Measurements from ENCODE around the gene SNAPC1. TPM values are rescaled to one million over a fixed set of nuclear protein-coding genes. Genes with fewer than 3 reads are reported as not detected.

SNAPC1 gene
- polyA plus RNA-seq (2013, experiment 1 of 2), result 13.0 TPM
- polyA plus RNA-seq (2013, experiment 2 of 2), result 13.9 TPM

GRCh38 chr14:61761959-61762786, at the start of gene SNAPC1:
SNAPC1 (plus strand) TSS chr14:61762420; CDS start chr14:61762461, 41 bp downstream.
- peak within 1 kb of the TSS; percentile 98 for H3K9ac ChIP-seq (ENCODE audit: low read length)
- H4K5ac ChIP-seq (ENCODE audit: low read length), result peak within 1 kb of the TSS; percentile 94
- H3K4ac ChIP-seq (ENCODE audit: low read depth, low read length), result no peak within 1 kb of the TSS
- peak within 1 kb of the TSS; percentile 98 for H3K56ac ChIP-seq (ENCODE audit: low read length)
- peak within 1 kb of the TSS; percentile 46 for H3K27ac ChIP-seq (ENCODE audit: low read depth, low read length)
- peak within 1 kb of the TSS; percentile 99 for H3K4me3 ChIP-seq (ENCODE audit: low read length)
- peaks cover 2% of the 10 kb centered on the region for H3K4me1 ChIP-seq (ENCODE audit: control insufficient read depth, low read depth, low read length)
- H3K79me2 ChIP-seq (ENCODE audit: control insufficient read depth, insufficient read depth, low read length), result peaks cover 17% of the 10 kb centered on the region
- peaks cover 5% of the 10 kb centered on the region for H3K79me1 ChIP-seq (ENCODE audit: low read length)
- H3K36me3 ChIP-seq (ENCODE audit: control insufficient read depth, insufficient read depth, low read length), result no peaks in the 10 kb centered on the region
- H2BK120ac ChIP-seq (ENCODE audit: low read depth, low read length), result no peak within 1 kb of the TSS
- H2BK15ac ChIP-seq (replicated peaks; ENCODE audit: low read depth), result no peak within 1 kb of the TSS
- WGBS (ENCODE audit: extremely low coverage, insufficient coverage, low lambda C conversion rate), result no CpG with 5 or more reads among the region's 49 CpGs
- peak within 1 kb of the TSS; percentile 88 for H3K4me2 ChIP-seq (ENCODE audit: low read length)
- H2BK5ac ChIP-seq (ENCODE audit: low read length), result peak within 1 kb of the TSS; percentile 18
- peak within 1 kb of the TSS; percentile 92 for H3K23ac ChIP-seq (ENCODE audit: low read length)
- no peak within 1 kb of the TSS for H2AK5ac ChIP-seq (ENCODE audit: low read length)
- no peaks in the 10 kb centered on the region for H3K27me3 ChIP-seq (ENCODE audit: insufficient read depth, low read length, poor library complexity)
- DNase-seq, result peak; percentile 99
- no peak within 1 kb of the TSS for H4K8ac ChIP-seq (ENCODE audit: low read depth, low read length)
- H3K18ac ChIP-seq (ENCODE audit: low read length), result no peak within 1 kb of the TSS

DNA sequence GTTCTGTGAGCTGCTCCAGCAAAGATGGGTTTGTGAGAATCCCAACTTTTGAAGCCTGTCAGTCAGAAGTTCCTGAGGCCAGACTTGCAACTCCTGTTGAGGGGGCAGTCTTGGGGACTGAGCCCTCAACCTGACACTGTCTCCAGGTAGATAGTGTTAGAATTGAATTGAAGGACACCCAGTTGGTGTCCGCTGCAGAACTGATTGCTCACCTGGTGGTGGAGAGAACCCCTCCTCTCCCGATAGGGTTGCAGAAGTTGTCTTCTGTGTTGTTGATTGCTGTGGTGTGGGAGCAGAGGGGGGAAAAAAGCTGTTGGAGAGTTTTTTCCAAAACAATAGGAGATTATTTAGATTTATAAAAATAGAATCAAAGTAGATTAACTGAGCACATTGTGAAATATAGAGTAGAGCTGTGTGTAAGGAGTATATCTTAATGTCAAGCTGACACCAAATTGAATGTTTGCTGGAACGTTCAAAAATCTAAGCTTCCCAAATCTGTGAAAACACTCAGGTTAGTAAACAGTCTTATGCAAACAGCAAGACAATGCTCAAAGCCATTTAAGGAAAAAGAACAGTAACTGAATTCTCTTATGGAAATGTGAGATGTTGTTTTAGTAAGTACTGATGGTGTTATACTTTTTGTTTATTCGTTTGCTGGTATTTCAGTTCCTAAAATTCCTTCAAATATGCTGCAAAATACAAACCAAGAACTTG, 48.3 kb upstream of the SNAPC1 start:
- Histone ChIP-seq H4K8ac (ENCODE audit: low read depth, low read length) (no peak overlapping the region), H3K56ac (ENCODE audit: low read length) (no peak overlapping the region), H3K4me1 (ENCODE audit: control insufficient read depth, low read depth, low read length) (peaks cover 11% of the 10 kb centered on the region), H4K5ac (ENCODE audit: low read length) (no peak overlapping the region), H3K4me3 (ENCODE audit: low read length) (no peak overlapping the region), H3K23ac (ENCODE audit: low read length) (no peak overlapping the region), H3K9ac (ENCODE audit: low read length) (no peak overlapping the region), H3K18ac (ENCODE audit: low read length) (no peak overlapping the region), H2AK5ac (ENCODE audit: low read length) (no peak overlapping the region), H3K79me2 (ENCODE audit: control insufficient read depth, insufficient read depth, low read length) (peaks cover 76% of the 10 kb centered on the region), H3K4ac (ENCODE audit: low read depth, low read length) (no peak overlapping the region), H2BK15ac (replicated peaks; ENCODE audit: low read depth) (no peak overlapping the region), H3K27me3 (ENCODE audit: insufficient read depth, low read length, poor library complexity) (no peaks in the 10 kb centered on the region), H2BK120ac (ENCODE audit: low read depth, low read length) (no peak overlapping the region), H3K27ac (ENCODE audit: low read depth, low read length) (no peak overlapping the region), H2BK5ac (ENCODE audit: low read length) (no peak overlapping the region), H3K79me1 (ENCODE audit: low read length) (no peaks in the 10 kb centered on the region), H3K4me2 (ENCODE audit: low read length) (no peak overlapping the region), H3K36me3 (ENCODE audit: control insufficient read depth, insufficient read depth, low read length) (no peaks in the 10 kb centered on the region)
- WGBS (ENCODE audit: extremely low coverage, insufficient coverage, low lambda C conversion rate), result no CpG with 5 or more reads among the region's 4 CpGs
- peak; percentile 40 for DNase-seq

GRCh38 chr14:61716956-61717355, 45.3 kb upstream of the SNAPC1 start:
- no CpG with 5 or more reads among the region's 1 CpG for WGBS (ENCODE audit: extremely low coverage, insufficient coverage, low lambda C conversion rate)
- Histone ChIP-seq H3K18ac (ENCODE audit: low read length) (no peak overlapping the region), H3K23ac (ENCODE audit: low read length) (no peak overlapping the region), H3K4me3 (ENCODE audit: low read length) (no peak overlapping the region), H2AK5ac (ENCODE audit: low read length) (no peak overlapping the region), H2BK120ac (ENCODE audit: low read depth, low read length) (no peak overlapping the region), H2BK15ac (replicated peaks; ENCODE audit: low read depth) (no peak overlapping the region), H3K36me3 (ENCODE audit: control insufficient read depth, insufficient read depth, low read length) (no peaks in the 10 kb centered on the region), H3K4me2 (ENCODE audit: low read length) (no peak overlapping the region), H3K79me1 (ENCODE audit: low read length) (no peaks in the 10 kb centered on the region), H3K4ac (ENCODE audit: low read depth, low read length) (no peak overlapping the region), H3K4me1 (ENCODE audit: control insufficient read depth, low read depth, low read length) (peaks cover 10% of the 10 kb centered on the region), H3K9ac (ENCODE audit: low read length) (no peak overlapping the region), H3K27me3 (ENCODE audit: insufficient read depth, low read length, poor library complexity) (no peaks in the 10 kb centered on the region), H3K27ac (ENCODE audit: low read depth, low read length) (no peak overlapping the region), H4K5ac (ENCODE audit: low read length) (no peak overlapping the region), H3K56ac (ENCODE audit: low read length) (no peak overlapping the region), H2BK5ac (ENCODE audit: low read length) (no peak overlapping the region), H4K8ac (ENCODE audit: low read depth, low read length) (no peak overlapping the region), H3K79me2 (ENCODE audit: control insufficient read depth, insufficient read depth, low read length) (peaks cover 71% of the 10 kb centered on the region)
- no peak for DNase-seq

GRCh38 chr14:61718039-61718438, 44.2 kb upstream of the SNAPC1 start:
- Histone ChIP-seq H4K5ac (ENCODE audit: low read length) (no peak overlapping the region), H2BK120ac (ENCODE audit: low read depth, low read length) (no peak overlapping the region), H3K23ac (ENCODE audit: low read length) (no peak overlapping the region), H3K9ac (ENCODE audit: low read length) (no peak overlapping the region), H2BK15ac (replicated peaks; ENCODE audit: low read depth) (no peak overlapping the region), H3K36me3 (ENCODE audit: control insufficient read depth, insufficient read depth, low read length) (no peaks in the 10 kb centered on the region), H3K79me2 (ENCODE audit: control insufficient read depth, insufficient read depth, low read length) (peaks cover 61% of the 10 kb centered on the region), H3K56ac (ENCODE audit: low read length) (no peak overlapping the region), H3K4me2 (ENCODE audit: low read length) (no peak overlapping the region), H3K27me3 (ENCODE audit: insufficient read depth, low read length, poor library complexity) (no peaks in the 10 kb centered on the region), H3K4ac (ENCODE audit: low read depth, low read length) (no peak overlapping the region), H2AK5ac (ENCODE audit: low read length) (no peak overlapping the region), H2BK5ac (ENCODE audit: low read length) (no peak overlapping the region), H3K79me1 (ENCODE audit: low read length) (no peaks in the 10 kb centered on the region), H4K8ac (ENCODE audit: low read depth, low read length) (no peak overlapping the region), H3K4me1 (ENCODE audit: control insufficient read depth, low read depth, low read length) (peaks cover 8% of the 10 kb centered on the region), H3K18ac (ENCODE audit: low read length) (no peak overlapping the region), H3K27ac (ENCODE audit: low read depth, low read length) (no peak overlapping the region), H3K4me3 (ENCODE audit: low read length) (no peak overlapping the region)
- DNase-seq, result no peak
- no CpG with 5 or more reads among the region's 2 CpGs for WGBS (ENCODE audit: extremely low coverage, insufficient coverage, low lambda C conversion rate)

DNA sequence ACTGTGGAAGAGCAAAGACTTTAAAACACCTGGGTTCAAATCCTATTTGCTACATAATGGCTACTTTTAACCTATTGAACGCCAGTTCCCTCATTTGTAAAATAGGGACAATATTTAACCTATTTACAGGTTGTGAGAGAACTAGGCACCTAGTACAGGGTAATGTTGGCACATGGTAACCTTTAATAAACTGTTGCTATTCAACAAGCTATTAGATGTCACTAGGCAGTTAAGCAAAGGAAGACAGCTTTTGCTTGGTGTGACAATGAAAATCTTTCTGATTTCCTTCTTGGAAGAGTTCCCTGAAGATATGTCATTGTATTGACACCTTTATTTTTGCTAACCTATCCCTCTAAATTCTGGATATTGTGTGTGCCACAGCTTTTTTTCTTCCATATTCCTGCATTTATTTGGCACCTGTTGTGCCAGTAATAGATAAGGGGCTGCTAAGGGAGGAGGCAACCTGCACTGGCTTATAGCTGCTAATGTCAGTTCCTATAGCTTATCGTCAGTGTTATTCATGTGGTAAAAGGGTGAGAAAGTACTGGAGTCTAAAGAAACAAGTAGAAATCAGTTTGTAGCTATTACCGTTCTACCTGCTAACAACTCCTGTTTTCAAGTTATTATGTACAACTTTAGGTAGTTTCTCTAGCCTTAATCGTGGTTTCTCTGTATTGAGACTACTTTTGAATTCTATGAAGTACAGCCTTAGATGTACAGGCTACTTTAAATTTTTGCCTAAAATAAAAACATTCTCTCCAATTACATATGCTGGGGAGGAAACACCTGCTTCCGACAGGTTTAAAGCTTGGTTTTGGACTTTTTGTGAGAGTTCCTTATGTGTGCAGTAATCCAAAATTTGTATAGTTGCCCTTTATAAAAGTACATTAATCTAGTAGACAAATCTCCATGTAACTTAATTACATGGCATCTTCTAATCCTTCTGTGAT, 42.6 kb upstream of the SNAPC1 start:
- Histone ChIP-seq H3K79me1 (ENCODE audit: low read length) (no peaks in the 10 kb centered on the region), H4K8ac (ENCODE audit: low read depth, low read length) (no peak overlapping the region), H3K4me3 (ENCODE audit: low read length) (no peak overlapping the region)

More for the DNA sequence above, 42.6 kb upstream of the SNAPC1 start:
- Histone ChIP-seq H3K4me2 (ENCODE audit: low read length) (no peak overlapping the region), H2AK5ac (ENCODE audit: low read length) (no peak overlapping the region), H4K5ac (ENCODE audit: low read length) (no peak overlapping the region), H3K56ac (ENCODE audit: low read length) (no peak overlapping the region), H3K4me1 (ENCODE audit: control insufficient read depth, low read depth, low read length) (peaks cover 4% of the 10 kb centered on the region), H3K79me2 (ENCODE audit: control insufficient read depth, insufficient read depth, low read length) (peaks cover 46% of the 10 kb centered on the region), H2BK15ac (replicated peaks; ENCODE audit: low read depth) (no peak overlapping the region), H3K9ac (ENCODE audit: low read length) (no peak overlapping the region), H2BK5ac (ENCODE audit: low read length) (no peak overlapping the region), H3K4ac (ENCODE audit: low read depth, low read length) (no peak overlapping the region), H3K18ac (ENCODE audit: low read length) (no peak overlapping the region), H3K36me3 (ENCODE audit: control insufficient read depth, insufficient read depth, low read length) (no peaks in the 10 kb centered on the region), H3K27ac (ENCODE audit: low read depth, low read length) (no peak overlapping the region), H3K27me3 (ENCODE audit: insufficient read depth, low read length, poor library complexity) (no peaks in the 10 kb centered on the region), H2BK120ac (ENCODE audit: low read depth, low read length) (no peak overlapping the region), H3K23ac (ENCODE audit: low read length) (no peak overlapping the region)
- DNase-seq, result no peak
- no CpG with 5 or more reads among the region's 5 CpGs for WGBS (ENCODE audit: extremely low coverage, insufficient coverage, low lambda C conversion rate)
